Activated CD4-positive, alpha-beta T cell treated with anti-CD3 and anti-CD28 coated beads, Interleukin-2, amount 10 ng/mL, durations not matched to agents 24 days and 14 days (primary cell): ENCODE data around the gene MAJIN. TPM values are rescaled to one million over a fixed set of nuclear protein-coding genes. Genes with fewer than 3 reads are reported as not detected.

Experiments used
- DNase-seq: peaks from one replicate; pipeline ENCODE4 v3.0.0; 2022
- H3K27ac Mint-ChIP-seq: one replicate; pipeline ENCODE4 v1.8.0; 2022; ENCODE audit warnings: mild to moderate bottlenecking, mixed read lengths
- H3K27me3 Mint-ChIP-seq: one replicate; pipeline ENCODE4 v1.8.0; 2022; ENCODE audit warnings: mixed read lengths
- H3K36me3 Mint-ChIP-seq: one replicate; pipeline ENCODE4 v1.8.0; 2022; ENCODE audit warnings: low read depth, mild to moderate bottlenecking, mixed read lengths
- H3K4me1 Mint-ChIP-seq: one replicate; pipeline ENCODE4 v1.8.0; 2021; ENCODE audit warnings: mixed read lengths
- H3K4me3 Mint-ChIP-seq: one replicate; pipeline ENCODE4 v1.8.0; 2022; ENCODE audit warnings: mild to moderate bottlenecking, moderate library complexity, mixed read lengths
- H3K9me3 Mint-ChIP-seq: one replicate; pipeline ENCODE4 v1.8.0; 2021; ENCODE audit warnings: mixed read lengths
- intact Hi-C: fragments of 100-400 bp; cut with micrococcal nuclease; formaldehyde crosslinking; loops from one replicate; pipeline ENCODE4 v1.15.1; 2023
- total RNA-seq: library from RNA; stranded (reverse); gene quantifications from 2 replicates; pipeline ENCODE4 v1.2.3, GENCODE V29; 2022

The MAJIN gene
- total RNA-seq, 1 donor from 2014 or later, result not detected

- H3K27me3 Mint-ChIP-seq, result no peaks in the 10 kb centered on the region
- peaks cover 26% of the 10 kb centered on the region for H3K4me1 Mint-ChIP-seq
- no peak overlapping the region for H3K4me3 Mint-ChIP-seq
- H3K9me3 Mint-ChIP-seq, result no peaks in the 10 kb centered on the region
- H3K27ac Mint-ChIP-seq, result no peak overlapping the region
- intact Hi-C loops, result loop anchor here (5.0 kb wide), 1 partner anchor 53 kb away; the partner anchor contains the start of gene MAJIN
- no peak for DNase-seq
- no peaks in the 10 kb centered on the region for H3K36me3 Mint-ChIP-seq
Measured at GRCh38 chr11:64919627-64920026, 52.3 kb downstream of the MAJIN start.

- Mint-ChIP-seq H3K27ac (peak overlapping the region; percentile 92), H3K4me1 (peaks cover 23% of the 10 kb centered on the region), H3K27me3 (no peaks in the 10 kb centered on the region), H3K4me3 (peak overlapping the region; percentile 90), H3K9me3 (no peaks in the 10 kb centered on the region), H3K36me3 (peaks cover 5% of the 10 kb centered on the region)
- DNase-seq, result no peak
- intact Hi-C loops, result loop anchor here (5.0 kb wide), 1 partner anchor 54 kb away; the partner anchor contains the start of gene MAJIN
Measured at GRCh38 chr11:64918017-64918416, 53.9 kb downstream of the MAJIN start.

- Mint-ChIP-seq H3K9me3 (no peaks in the 10 kb centered on the region), H3K27ac (peak overlapping the region; percentile 92), H3K4me1 (peaks cover 23% of the 10 kb centered on the region), H3K36me3 (peaks cover 6% of the 10 kb centered on the region), H3K4me3 (peak overlapping the region; percentile 90), H3K27me3 (no peaks in the 10 kb centered on the region)
- DNase-seq, result no peak
- intact Hi-C loops, result loop anchor here (1.0 to 5.0 kb wide), 7 partner anchors 39 to 205 kb away; partner anchors contain the start of genes ARL2, EHD1, FAU and MAJIN
Measured at GRCh38 chr11:64917663-64917995, 54.3 kb downstream of the MAJIN start.

- H3K27me3 Mint-ChIP-seq, result no peaks in the 10 kb centered on the region
- H3K27ac Mint-ChIP-seq, result peak within 1 kb of the TSS; percentile 92
- H3K9me3 Mint-ChIP-seq, result no peaks in the 10 kb centered on the region
- H3K36me3 Mint-ChIP-seq, result peaks cover 9% of the 10 kb centered on the region
- intact Hi-C loops, result loop anchor here (1.0 to 5.0 kb wide), 7 partner anchors 38 to 205 kb away; partner anchors contain the start of genes ARL2, EHD1, FAU and MAJIN
- peak; percentile 100 for DNase-seq
- peak within 1 kb of the TSS; percentile 90 for H3K4me3 Mint-ChIP-seq
- H3K4me1 Mint-ChIP-seq, result peaks cover 23% of the 10 kb centered on the region
Measured at GRCh38 chr11:64916775-64917662, 54.9 kb downstream of the MAJIN start, which contains the start of gene ATG2A. Gene ATG2A (minus strand): TSS chr11:64917209. CDS start chr11:64917135, 74 bp downstream.

- H3K9me3 Mint-ChIP-seq, result no peaks in the 10 kb centered on the region
- no peaks in the 10 kb centered on the region for H3K27me3 Mint-ChIP-seq
- intact Hi-C loops, result loop anchor here (2.0 to 5.0 kb wide), 4 partner anchors 37 to 137 kb away; partner anchors contain the start of genes EHD1, MAJIN, SAC3D1 and SF1
- H3K4me3 Mint-ChIP-seq, result peak overlapping the region; percentile 90
- H3K36me3 Mint-ChIP-seq, result peaks cover 12% of the 10 kb centered on the region
- H3K27ac Mint-ChIP-seq, result peak overlapping the region; percentile 92
- H3K4me1 Mint-ChIP-seq, result peaks cover 23% of the 10 kb centered on the region
- peak; percentile 89 for DNase-seq
Measured at GRCh38 chr11:64916040-64916774, 55.7 kb downstream of the MAJIN start.

GRCh38 chr11:64915376-64915887, 56.5 kb downstream of the MAJIN start:
- Mint-ChIP-seq H3K36me3 (peaks cover 14% of the 10 kb centered on the region), H3K27ac (peak overlapping the region; percentile 92), H3K4me3 (peak overlapping the region; percentile 90), H3K27me3 (no peaks in the 10 kb centered on the region), H3K4me1 (peaks cover 23% of the 10 kb centered on the region), H3K9me3 (no peaks in the 10 kb centered on the region)
- DNase-seq, result no peak
- intact Hi-C loops, result loop anchor here (5.0 kb wide), 1 partner anchor 57 kb away; the partner anchor contains the start of gene MAJIN

GRCh38 chr11:64914123-64914522, 57.8 kb downstream of the MAJIN start:
- no peak overlapping the region for H3K27ac Mint-ChIP-seq
- intact Hi-C loops, result no loop called here
- DNase-seq, result no peak
- no peak overlapping the region for H3K4me3 Mint-ChIP-seq
- H3K36me3 Mint-ChIP-seq, result peaks cover 17% of the 10 kb centered on the region
- H3K9me3 Mint-ChIP-seq, result no peaks in the 10 kb centered on the region
- no peaks in the 10 kb centered on the region for H3K27me3 Mint-ChIP-seq
- peaks cover 23% of the 10 kb centered on the region for H3K4me1 Mint-ChIP-seq

- intact Hi-C loops, result no loop called here
- no peak overlapping the region for H3K27ac Mint-ChIP-seq
- DNase-seq, result no peak
- no peaks in the 10 kb centered on the region for H3K9me3 Mint-ChIP-seq
- no peaks in the 10 kb centered on the region for H3K27me3 Mint-ChIP-seq
- H3K4me1 Mint-ChIP-seq, result peaks cover 21% of the 10 kb centered on the region
- peaks cover 22% of the 10 kb centered on the region for H3K36me3 Mint-ChIP-seq
- no peak overlapping the region for H3K4me3 Mint-ChIP-seq
Measured at GRCh38 chr11:64913171-64913727, 58.7 kb downstream of the MAJIN start.

- intact Hi-C loops, result no loop called here
- H3K4me1 Mint-ChIP-seq, result peaks cover 13% of the 10 kb centered on the region
- H3K4me3 Mint-ChIP-seq, result no peak overlapping the region
- H3K27ac Mint-ChIP-seq, result peak overlapping the region; percentile 47
- no peaks in the 10 kb centered on the region for H3K9me3 Mint-ChIP-seq
- peaks cover 29% of the 10 kb centered on the region for H3K36me3 Mint-ChIP-seq
- DNase-seq, result no peak
- H3K27me3 Mint-ChIP-seq, result no peaks in the 10 kb centered on the region
Measured at GRCh38 chr11:64911689-64912088, 60.2 kb downstream of the MAJIN start.

- H3K9me3 Mint-ChIP-seq, result no peaks in the 10 kb centered on the region
- DNase-seq, result no peak
- no peak overlapping the region for H3K27ac Mint-ChIP-seq
- H3K4me3 Mint-ChIP-seq, result no peak overlapping the region
- H3K27me3 Mint-ChIP-seq, result no peaks in the 10 kb centered on the region
- peaks cover 8% of the 10 kb centered on the region for H3K4me1 Mint-ChIP-seq
- intact Hi-C loops, result no loop called here
- peaks cover 30% of the 10 kb centered on the region for H3K36me3 Mint-ChIP-seq
Measured at GRCh38 chr11:64911142-64911541, 60.8 kb downstream of the MAJIN start.

GRCh38 chr11:64910451-64911093, 61.3 kb downstream of the MAJIN start:
- Mint-ChIP-seq H3K36me3 (peaks cover 31% of the 10 kb centered on the region), H3K4me1 (peaks cover 3% of the 10 kb centered on the region), H3K27ac (no peak overlapping the region), H3K27me3 (no peaks in the 10 kb centered on the region), H3K9me3 (no peaks in the 10 kb centered on the region), H3K4me3 (no peak overlapping the region)
- DNase-seq, result no peak
- intact Hi-C loops, result no loop called here

GRCh38 chr11:64909653-64910343, 62.1 kb downstream of the MAJIN start:
- Mint-ChIP-seq H3K9me3 (no peaks in the 10 kb centered on the region), H3K4me1 (peaks cover 2% of the 10 kb centered on the region), H3K27me3 (no peaks in the 10 kb centered on the region), H3K4me3 (no peak overlapping the region), H3K36me3 (peaks cover 37% of the 10 kb centered on the region), H3K27ac (no peak overlapping the region)
- intact Hi-C loops, result no loop called here
- DNase-seq, result no peak
